ENCODE data around the gene SLCO1A2. TPM values are rescaled to one million over a fixed set of nuclear protein-coding genes. Genes with fewer than 3 reads are reported as not detected.

Gene SLCO1A2
- total and polyA plus RNA-seq, 2 of the 4 experiments (the other 2 are of a cell fraction) = not detected

DNA sequence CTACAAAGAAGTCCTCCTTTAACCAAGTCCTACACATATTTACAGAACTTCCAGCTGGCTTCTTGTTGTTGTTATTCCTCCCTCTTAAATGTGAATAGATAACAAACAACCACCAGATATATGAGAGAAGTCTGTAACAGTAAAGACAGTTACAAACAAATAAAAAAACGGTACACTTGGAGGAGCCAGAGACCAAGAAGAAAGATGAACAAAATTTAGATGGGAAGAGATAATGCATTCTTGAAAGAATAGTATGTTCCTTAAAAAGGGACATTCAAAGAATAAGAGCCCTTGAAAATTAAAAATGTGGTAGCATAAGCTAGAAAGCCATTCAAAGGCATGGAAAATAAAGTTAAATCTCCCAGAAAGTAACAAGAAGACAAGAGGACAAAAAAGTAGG, 25.9 kb downstream of the SLCO1A2 start:
- Histone ChIP-seq H4K8ac (ENCODE audit: low read depth in 2 of 2, low read length in 2 of 2) (no peak overlapping the region), H3K9me3 (ENCODE audit: control insufficient read depth, insufficient read depth, low read length) (no peaks in the 10 kb centered on the region; the same call in 1 of the 2 replicates), H4K5ac (ENCODE audit: low read depth, low read length) (no peak overlapping the region), H2AK9ac (replicated peaks; ENCODE audit: low read depth, low read length, poor library complexity) (no peak overlapping the region), H3K4me3 (ENCODE audit: insufficient read depth, low read depth, low read length) (no peak overlapping the region), H2AK5ac (ENCODE audit: low read depth, low read length) (no peak overlapping the region), H3K56ac (ENCODE audit: extremely low read depth, insufficient read depth, low read length) (no peak overlapping the region), H3K14ac (replicated peaks; ENCODE audit: low read depth, low read length) (no peak overlapping the region), H3K27me3 (ENCODE audit: control insufficient read depth, insufficient read depth, low read length) (no peaks in the 10 kb centered on the region), H3K4me1 (ENCODE audit: control insufficient read depth, insufficient read depth, low read length) (no peaks in the 10 kb centered on the region), H3K23ac (ENCODE audit: low read depth, low read length) (no peak overlapping the region), H3K9me1 (ENCODE audit: insufficient read depth, low read length) (no peaks in the 10 kb centered on the region), H3K79me1 (ENCODE audit: low read depth in 1 of 2, low read length in 2 of 2) (no peaks in the 10 kb centered on the region), H3K4me2 (ENCODE audit: low read depth, low read length) (no peak overlapping the region), H3K9ac (ENCODE audit: low read depth, low read length) (no peak overlapping the region), H3K18ac (ENCODE audit: low read depth, low read length) (no peak overlapping the region), H2BK120ac (ENCODE audit: low read depth, low read length) (no peak overlapping the region), H3K27ac (ENCODE audit: insufficient read depth, low read length) (no peak overlapping the region), H4K91ac (ENCODE audit: insufficient read depth, low read depth, low read length) (no peak overlapping the region), H3K4ac (ENCODE audit: low read depth, low read length) (no peak overlapping the region), H2AFZ (replicated peaks; ENCODE audit: low read length, poor library complexity) (no peak overlapping the region), H2BK5ac (ENCODE audit: low read depth, low read length, poor library complexity, severe bottlenecking) (no peak overlapping the region), H2BK15ac (ENCODE audit: low read depth, low read length) (no peak overlapping the region), H4K20me1 (ENCODE audit: insufficient read depth, low read length) (no peaks in the 10 kb centered on the region), H2BK20ac (ENCODE audit: low read depth, low read length) (no peak overlapping the region), H3K36me3 (ENCODE audit: control insufficient read depth, insufficient read depth, low read length) (no peaks in the 10 kb centered on the region)
- TF ChIP-seq NFE2L2 (IDR thresholded peaks at IDR 0.05; ENCODE audit: low read depth, low read length) = no peak
- TF ChIP-seq MAFK (IDR thresholded peaks at IDR 0.05; ENCODE audit: low read depth, low read length) = no peak
- TF ChIP-seq, protein P1, sequence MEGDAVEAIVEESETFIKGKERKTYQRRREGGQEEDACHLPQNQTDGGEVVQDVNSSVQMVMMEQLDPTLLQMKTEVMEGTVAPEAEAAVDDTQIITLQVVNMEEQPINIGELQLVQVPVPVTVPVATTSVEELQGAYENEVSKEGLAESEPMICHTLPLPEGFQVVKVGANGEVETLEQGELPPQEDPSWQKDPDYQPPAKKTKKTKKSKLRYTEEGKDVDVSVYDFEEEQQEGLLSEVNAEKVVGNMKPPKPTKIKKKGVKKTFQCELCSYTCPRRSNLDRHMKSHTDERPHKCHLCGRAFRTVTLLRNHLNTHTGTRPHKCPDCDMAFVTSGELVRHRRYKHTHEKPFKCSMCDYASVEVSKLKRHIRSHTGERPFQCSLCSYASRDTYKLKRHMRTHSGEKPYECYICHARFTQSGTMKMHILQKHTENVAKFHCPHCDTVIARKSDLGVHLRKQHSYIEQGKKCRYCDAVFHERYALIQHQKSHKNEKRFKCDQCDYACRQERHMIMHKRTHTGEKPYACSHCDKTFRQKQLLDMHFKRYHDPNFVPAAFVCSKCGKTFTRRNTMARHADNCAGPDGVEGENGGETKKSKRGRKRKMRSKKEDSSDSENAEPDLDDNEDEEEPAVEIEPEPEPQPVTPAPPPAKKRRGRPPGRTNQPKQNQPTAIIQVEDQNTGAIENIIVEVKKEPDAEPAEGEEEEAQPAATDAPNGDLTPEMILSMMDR (conservative IDR thresholded peaks at IDR 0.05; ENCODE audit: low read depth, low read length) = no peak
- TF ChIP-seq, protein P2, sequence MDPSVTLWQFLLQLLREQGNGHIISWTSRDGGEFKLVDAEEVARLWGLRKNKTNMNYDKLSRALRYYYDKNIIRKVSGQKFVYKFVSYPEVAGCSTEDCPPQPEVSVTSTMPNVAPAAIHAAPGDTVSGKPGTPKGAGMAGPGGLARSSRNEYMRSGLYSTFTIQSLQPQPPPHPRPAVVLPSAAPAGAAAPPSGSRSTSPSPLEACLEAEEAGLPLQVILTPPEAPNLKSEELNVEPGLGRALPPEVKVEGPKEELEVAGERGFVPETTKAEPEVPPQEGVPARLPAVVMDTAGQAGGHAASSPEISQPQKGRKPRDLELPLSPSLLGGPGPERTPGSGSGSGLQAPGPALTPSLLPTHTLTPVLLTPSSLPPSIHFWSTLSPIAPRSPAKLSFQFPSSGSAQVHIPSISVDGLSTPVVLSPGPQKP (IDR thresholded peaks at IDR 0.05; ENCODE audit: borderline replicate concordance, low read depth, low read length) = no peak
- no peak for TF ChIP-seq FOS (IDR thresholded peaks at IDR 0.05; ENCODE audit: low read depth, low read length)
- no peak for TF ChIP-seq RCOR1 (IDR thresholded peaks at IDR 0.05; ENCODE audit: insufficient replicate concordance, low read length)
- TF ChIP-seq MAZ (IDR thresholded peaks at IDR 0.05; ENCODE audit: borderline replicate concordance, low read depth, low read length) = no peak
- no peak for TF ChIP-seq MXI1 (IDR thresholded peaks at IDR 0.05; ENCODE audit: borderline replicate concordance, low read depth, low read length)
- no peak for TF ChIP-seq CEBPB (IDR thresholded peaks at IDR 0.05; ENCODE audit: low read depth, low read length)
- no peak for TF ChIP-seq POLR2A (IDR thresholded peaks at IDR 0.05; ENCODE audit: low read depth, low read length)
- TF ChIP-seq, protein P3, sequence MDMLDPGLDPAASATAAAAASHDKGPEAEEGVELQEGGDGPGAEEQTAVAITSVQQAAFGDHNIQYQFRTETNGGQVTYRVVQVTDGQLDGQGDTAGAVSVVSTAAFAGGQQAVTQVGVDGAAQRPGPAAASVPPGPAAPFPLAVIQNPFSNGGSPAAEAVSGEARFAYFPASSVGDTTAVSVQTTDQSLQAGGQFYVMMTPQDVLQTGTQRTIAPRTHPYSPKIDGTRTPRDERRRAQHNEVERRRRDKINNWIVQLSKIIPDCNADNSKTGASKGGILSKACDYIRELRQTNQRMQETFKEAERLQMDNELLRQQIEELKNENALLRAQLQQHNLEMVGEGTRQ (IDR thresholded peaks at IDR 0.05; ENCODE audit: low read depth, low read length) = no peak
- TF ChIP-seq CHD1 (IDR thresholded peaks at IDR 0.05; ENCODE audit: low read depth, low read length) = no peak
- no peak for TF ChIP-seq RFX5 (IDR thresholded peaks at IDR 0.05; ENCODE audit: low read depth, low read length)
- no peak for TF ChIP-seq RAD21 (IDR thresholded peaks at IDR 0.05; ENCODE audit: low read length)
- TF ChIP-seq BHLHE40 (IDR thresholded peaks at IDR 0.05; ENCODE audit: low read depth, low read length) = no peak
- TF ChIP-seq SMC3 (IDR thresholded peaks at IDR 0.05; ENCODE audit: low read depth, low read length) = no peak
- dilution Hi-C loops (cut with HindIII; ENCODE audit: low sequenced_read_pairs, unreplicated experiment) = no loop called here
- ATAC-seq (ENCODE audit: low read depth) (no peak), DNase-seq (no peak)
- CTCF ChIA-PET = no interaction called here
- POLR2A ChIA-PET (ENCODE audit: unreplicated experiment) = no interaction called here
- in situ Hi-C loops (cut with MboI; ENCODE audit: low sequenced_read_pairs) = no loop called here
- intact Hi-C loops (cut with micrococcal nuclease) = no loop called here
- BruUV-seq (replicated peaks) = no TSS peak
- WGBS, 2 experiments (ENCODE audit: extremely low coverage in 2 of 2, insufficient read length in 1 of 2) = no CpG with 5 or more reads among the region's 1 CpG
